ENCODE results near the gene RBM43. TPM values are rescaled to one million over a fixed set of nuclear protein-coding genes. Genes with fewer than 3 reads are reported as not detected.
A peak's percentile ranks its signal among the peaks of the same experiment; 100 is the strongest.
"Not testable (repeated sequence)": the region's sequence is repeated elsewhere in the genome, so short reads cannot be mapped to it uniquely, and the experiment has no call there.

The RBM43 gene
- 0.87 and 0.98 TPM in 2 replicates for total RNA-seq

- peak; percentile 36 for DNase-seq (ENCODE audit: low read depth)
Observed at GRCh38 chr2:151261231-151261976, at the start of gene RBM43. TSS of gene RBM43 (minus strand) at chr2:151261863. CDS start at chr2:151261727, 136 bp downstream.

GRCh38 chr2:151310313-151310712 lies 48.6 kb upstream of the RBM43 start:
- not testable (repeated sequence) for DNase-seq (ENCODE audit: low read depth); H3K4me3 ChIP-seq (ENCODE audit: low read depth, low read length)

More at GRCh38 chr2:151261231-151261976, at the start of gene RBM43:
- TF ChIP-seq CTCF (conservative IDR thresholded peaks at IDR 0.05; ENCODE audit: low read depth, low read length) = peak; percentile 6
- peak within 1 kb of the TSS; percentile 90 for H3K4me3 ChIP-seq (ENCODE audit: low read depth, low read length)

GRCh38 chr2:151306621-151307020 lies 45.0 kb upstream of the RBM43 start:
- no peak for TF ChIP-seq CTCF (conservative IDR thresholded peaks at IDR 0.05; ENCODE audit: low read depth, low read length)
- DNase-seq (ENCODE audit: low read depth) = no peak

GRCh38 chr2:151305129-151305691 lies 43.5 kb upstream of the RBM43 start:
- TF ChIP-seq CTCF (conservative IDR thresholded peaks at IDR 0.05; ENCODE audit: low read depth, low read length) = no peak
- no peak overlapping the region for H3K4me3 ChIP-seq (ENCODE audit: low read depth, low read length)
- DNase-seq (ENCODE audit: low read depth) = no peak

More at GRCh38 chr2:151306621-151307020, 45.0 kb upstream of the RBM43 start:
- H3K4me3 ChIP-seq (ENCODE audit: low read depth, low read length) = no peak overlapping the region

GRCh38 chr2:151302879-151303278 lies 41.2 kb upstream of the RBM43 start:
- no peak overlapping the region for H3K4me3 ChIP-seq (ENCODE audit: low read depth, low read length)
- DNase-seq (ENCODE audit: low read depth) = no peak
- no peak for TF ChIP-seq CTCF (conservative IDR thresholded peaks at IDR 0.05; ENCODE audit: low read depth, low read length)

- H3K4me3 ChIP-seq (ENCODE audit: low read depth, low read length) = no peak overlapping the region
- no peak for DNase-seq (ENCODE audit: low read depth)
- no peak for TF ChIP-seq CTCF (conservative IDR thresholded peaks at IDR 0.05; ENCODE audit: low read depth, low read length)
Observed at GRCh38 chr2:151302404-151302803, 40.7 kb upstream of the RBM43 start.

GRCh38 chr2:151299920-151300539 lies 38.4 kb upstream of the RBM43 start:
- no peak for DNase-seq (ENCODE audit: low read depth)
- TF ChIP-seq CTCF (conservative IDR thresholded peaks at IDR 0.05; ENCODE audit: low read depth, low read length) = no peak
- no peak overlapping the region for H3K4me3 ChIP-seq (ENCODE audit: low read depth, low read length)

All from epithelial cell of proximal tubule (primary cell).